GM21526 (cell line): ENCODE results near the gene FLNA.
"Not testable (repeated sequence)": the region's sequence is repeated elsewhere in the genome, so short reads cannot be mapped to it uniquely, and the experiment has no call there.

Experiments
- ATAC-seq: cut with Tn5 transposase; IDR thresholded peaks from one replicate; pipeline ENCODE4 v1.9.1; 2021; ENCODE audit warnings: moderate library complexity; ENCODE audit not compliant: unreplicated experiment, low FRiP score

The FLNA gene

DNA sequence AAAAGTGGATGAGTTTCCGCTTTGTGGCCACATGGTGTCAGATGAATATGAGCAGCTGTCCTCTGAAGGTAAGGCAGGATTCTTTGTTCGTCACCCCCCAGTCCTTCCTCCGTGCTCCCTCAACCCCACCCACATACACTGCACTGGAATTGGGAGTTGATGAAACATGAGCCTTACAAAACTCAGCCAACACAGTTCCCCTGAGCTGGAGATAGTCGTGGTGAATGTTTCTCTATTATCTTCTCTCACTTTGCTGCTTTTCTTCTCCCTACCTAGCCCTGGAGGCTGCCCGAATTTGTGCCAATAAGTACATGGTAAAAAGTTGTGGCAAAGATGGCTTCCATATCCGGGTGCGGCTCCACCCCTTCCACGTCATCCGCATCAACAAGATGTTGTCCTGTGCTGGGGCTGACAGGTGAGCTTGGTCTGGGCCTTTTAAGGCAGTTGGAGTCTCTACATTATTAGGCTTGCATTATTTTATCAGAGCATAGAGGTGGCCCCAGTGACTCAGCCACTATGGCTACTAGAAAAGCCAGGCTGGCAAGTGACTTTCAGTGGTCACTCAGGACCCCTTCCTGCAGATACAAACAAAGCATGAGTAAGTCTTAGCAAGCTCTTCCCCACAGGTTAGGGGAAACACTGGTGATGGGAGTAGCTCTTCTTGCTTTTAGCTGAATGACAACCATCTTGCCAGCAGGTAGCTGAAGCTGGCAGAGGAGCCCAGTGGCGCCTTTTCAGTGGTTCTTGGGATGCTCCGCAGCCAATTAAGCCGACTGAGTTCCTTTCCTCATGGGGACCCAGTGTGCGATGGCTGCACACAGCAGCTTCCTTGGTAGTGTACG lies 25.3 kb upstream of the FLNA start:
- ATAC-seq: no peak

DNA sequence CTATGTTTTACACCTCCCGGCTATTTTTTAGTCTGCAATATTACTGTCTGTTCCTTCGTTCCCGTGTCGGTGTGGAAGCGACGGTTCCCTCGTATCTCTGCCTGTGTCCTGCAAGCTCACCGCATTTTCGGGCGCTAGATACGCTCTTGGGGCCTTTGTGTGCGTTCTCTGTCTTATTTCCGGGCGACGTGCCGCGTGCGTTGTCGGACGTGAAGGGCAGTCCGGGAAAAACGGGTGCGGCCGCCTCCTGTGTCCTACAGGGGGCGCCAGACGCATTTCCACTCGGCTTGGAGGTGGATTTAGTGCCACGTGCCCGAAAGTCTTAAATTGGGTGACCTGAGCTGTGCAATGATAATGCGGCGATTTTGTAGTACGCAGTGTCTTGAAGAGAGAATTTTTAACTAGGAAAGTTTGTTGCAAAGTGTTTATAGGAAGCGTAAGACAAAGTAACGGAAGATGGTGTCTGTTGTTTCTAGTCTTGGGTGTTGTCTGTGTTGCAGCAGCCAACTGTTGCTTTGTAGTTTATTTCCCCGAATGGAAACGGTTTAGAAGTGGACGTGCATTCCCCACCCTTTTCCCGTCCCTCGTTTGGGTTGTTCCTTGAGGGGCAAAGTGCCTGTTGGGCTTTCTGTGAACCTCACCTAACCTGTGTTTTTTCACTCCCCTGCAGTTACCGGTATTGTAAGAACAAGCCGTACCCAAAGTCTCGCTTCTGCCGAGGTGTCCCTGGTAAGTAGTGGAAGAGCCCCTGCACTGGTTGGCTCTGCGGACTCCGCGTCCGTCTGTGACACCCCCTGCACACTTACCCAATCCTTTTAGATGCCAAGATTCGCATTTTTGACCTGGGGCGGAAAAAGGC lies 24.5 kb upstream of the FLNA start:
- peak; percentile 22 for ATAC-seq

DNA sequence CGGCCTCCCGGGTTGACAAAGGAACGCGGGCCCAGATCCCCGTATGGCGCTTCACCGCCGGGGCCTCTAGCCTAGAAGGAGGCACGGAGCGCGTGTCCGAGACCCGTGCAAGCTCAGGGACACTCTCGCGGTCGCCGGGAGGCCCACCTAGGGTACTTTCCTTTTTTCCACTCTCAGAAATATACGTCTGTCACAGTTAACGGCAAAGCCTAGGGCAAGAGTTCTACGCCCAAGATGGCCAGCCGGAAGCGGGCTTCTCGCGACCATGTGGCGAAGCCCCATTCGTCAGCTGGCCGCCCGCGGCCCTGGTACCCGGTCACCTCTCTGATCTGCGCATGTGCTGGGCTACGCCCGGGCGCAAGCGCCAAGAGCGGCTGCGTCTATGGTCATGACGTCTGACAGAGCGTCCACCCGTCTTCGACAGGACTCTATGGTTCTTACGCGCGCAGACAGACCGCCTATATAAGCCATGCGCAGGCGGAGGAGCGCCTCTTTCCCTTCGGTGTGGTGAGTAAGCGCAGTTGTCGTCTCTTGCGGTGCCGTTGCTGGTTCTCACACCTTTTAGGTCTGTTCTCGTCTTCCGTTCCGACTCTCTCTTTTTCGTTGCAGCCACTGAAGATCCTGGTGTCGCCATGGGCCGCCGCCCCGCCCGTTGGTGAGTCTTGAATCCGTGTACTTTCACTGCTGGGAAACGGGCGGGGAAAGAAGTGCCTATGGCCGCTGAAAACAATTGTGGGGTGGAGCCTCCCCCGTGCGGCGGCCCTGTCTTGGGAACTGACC lies 23.6 kb upstream of the FLNA start, which contains the start of gene RPL10:
Gene RPL10, plus strand, starts transcription at position 490 of the 780 bp plus-strand sequence. Its CDS starts 143 bp downstream, at position 633.
- peak; percentile 63 for ATAC-seq

DNA sequence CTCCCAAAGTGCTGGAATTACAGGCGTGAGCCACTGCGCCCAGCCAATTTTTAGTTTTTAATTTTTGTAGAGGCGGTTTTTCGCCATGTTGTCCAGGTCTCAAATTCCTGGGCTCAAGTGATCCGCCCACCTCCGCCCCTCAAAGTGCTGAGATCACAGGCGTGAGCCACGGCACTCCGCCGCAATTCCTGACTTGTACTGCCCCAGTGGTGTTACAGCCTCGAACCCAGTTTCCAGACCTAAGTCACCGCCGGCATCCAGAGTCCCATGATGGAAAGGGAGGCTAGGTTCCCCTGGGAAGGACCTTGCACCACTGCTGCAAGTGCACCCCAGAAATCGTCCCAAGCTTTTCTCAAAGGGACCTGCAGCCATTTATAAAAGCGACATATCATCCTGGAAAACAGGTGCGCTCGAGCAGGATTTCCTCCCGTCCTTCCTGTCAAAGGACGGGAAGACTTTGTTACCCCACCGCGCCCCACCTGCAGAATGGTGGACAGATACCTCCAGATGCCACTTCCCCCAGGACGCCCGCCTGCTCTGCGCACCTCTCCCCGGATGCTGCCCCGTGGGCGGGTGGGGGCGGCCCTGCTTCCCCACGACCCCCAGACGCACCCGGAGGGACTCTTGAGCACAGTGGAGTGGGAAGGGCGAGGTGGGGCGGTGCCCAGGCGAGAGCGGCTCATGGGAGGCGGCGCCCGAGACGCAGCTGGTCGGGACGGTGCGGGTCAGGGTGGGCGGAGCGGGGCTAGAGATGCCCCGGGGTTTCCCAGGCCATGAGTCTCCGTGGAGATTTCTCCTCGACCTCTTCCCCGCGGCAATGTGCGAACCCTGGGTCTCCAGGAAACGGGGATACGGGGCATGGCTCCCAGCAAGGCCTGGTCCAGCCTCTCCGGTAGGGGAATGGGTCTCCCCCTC lies 22.8 kb upstream of the FLNA start:
- peak; percentile 41 for ATAC-seq

DNA sequence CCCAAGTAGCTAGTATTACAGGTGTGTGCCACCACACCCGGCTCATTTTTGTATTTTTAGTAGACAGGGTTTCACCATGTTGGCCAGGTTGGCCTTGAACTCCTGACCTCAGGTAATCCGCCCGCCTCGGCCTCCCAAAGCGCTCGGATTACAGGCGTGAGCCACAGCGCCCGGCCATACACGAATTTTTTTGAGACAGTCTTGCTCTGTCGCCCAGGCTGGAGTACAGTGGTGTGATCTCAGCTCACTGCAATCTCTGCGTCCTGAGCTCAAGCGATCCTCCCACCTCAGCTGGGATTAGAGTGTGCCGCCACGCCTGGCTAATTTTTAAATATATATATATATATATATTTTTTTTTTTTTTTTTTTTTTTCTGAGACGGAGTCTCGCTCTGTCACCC lies 21.9 kb upstream of the FLNA start:
- not testable (repeated sequence) for ATAC-seq

DNA sequence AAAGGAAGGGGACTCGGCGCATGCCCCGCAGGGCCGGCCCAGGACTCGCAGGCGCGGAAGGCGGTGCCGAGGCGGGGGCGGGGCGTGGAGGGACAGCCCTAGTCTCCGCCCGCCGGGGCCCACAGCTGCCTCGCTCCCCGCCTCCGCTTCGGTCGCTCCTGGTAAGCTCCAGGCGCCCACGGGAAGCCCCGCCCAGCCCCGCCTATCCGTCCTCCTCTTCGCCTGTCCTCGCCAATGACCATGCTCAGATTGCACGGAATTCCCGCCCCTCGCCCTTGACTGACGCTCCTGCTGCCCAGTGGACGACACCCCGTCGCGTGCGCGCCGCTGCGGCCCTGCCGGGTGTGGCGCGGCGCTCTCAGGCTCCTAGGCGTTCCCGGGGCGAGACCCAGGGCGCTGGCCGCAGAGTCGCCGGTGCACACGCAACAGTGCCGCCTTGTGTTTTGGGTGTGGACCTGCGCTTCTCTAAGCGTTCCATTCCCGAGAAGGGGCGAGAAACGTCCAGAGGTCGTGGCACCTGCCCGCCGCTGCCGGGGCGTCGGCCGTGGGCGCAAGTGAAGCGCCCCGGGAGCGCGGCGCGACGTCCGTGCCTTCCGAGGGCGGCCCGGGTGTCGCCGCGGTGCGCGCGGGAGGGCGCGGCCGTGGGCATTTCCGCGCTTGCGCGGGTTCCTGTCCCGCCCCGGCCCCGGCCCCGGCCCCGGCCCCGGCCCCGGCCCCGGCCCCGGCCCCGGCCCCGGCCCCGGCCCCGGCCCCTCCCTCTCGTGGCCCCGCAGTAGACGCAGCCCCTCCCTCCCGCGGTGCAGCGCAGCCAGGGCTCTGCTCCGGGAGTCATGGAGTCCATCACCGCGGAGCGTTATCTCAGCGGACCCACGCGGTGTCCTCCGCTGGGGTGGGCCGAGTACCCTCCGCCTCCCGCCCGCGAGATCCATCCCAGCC lies 15.6 kb upstream of the FLNA start:
- peak; percentile 60 for ATAC-seq

DNA sequence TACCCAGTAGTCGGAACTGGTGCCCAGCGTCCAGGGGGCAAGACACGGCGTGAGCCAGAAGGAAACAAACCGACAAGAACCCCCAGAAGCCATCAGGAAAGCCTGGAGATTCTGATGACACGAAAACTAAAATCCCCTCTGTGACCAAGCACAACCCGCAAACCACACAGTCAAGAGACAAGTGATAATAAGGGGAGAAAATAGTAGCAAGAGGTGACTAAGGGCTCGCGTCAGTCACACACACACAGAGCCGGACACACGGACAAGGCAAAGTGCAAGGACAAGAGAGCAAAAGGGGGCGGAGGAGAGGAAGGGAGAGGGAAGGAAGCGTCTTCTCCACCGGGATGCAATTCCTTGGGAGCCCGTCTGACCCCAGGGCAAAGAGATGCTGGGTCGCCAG lies 14.2 kb upstream of the FLNA start:
- ATAC-seq: not testable (repeated sequence)

DNA sequence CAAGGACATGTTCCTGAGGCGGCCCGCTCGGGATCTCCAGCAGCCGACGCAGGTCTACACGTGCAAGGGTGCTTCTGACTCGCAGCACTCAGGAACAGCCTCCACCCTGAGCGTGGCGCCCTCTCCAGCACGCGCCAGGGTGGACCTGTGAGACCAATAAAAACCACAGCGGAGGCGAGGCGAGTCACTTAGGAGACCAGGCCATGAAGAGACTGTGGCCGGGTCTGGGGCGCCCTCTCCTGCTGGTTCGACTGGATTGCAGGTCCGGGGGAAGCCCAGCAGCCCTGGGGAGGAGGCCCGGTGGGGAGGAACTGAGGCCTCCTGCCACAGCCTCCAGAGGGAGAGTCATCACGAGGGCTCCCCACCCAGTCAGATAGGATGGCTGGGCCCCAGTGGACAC lies 13.7 kb upstream of the FLNA start:
- peak; percentile 32 for ATAC-seq

DNA sequence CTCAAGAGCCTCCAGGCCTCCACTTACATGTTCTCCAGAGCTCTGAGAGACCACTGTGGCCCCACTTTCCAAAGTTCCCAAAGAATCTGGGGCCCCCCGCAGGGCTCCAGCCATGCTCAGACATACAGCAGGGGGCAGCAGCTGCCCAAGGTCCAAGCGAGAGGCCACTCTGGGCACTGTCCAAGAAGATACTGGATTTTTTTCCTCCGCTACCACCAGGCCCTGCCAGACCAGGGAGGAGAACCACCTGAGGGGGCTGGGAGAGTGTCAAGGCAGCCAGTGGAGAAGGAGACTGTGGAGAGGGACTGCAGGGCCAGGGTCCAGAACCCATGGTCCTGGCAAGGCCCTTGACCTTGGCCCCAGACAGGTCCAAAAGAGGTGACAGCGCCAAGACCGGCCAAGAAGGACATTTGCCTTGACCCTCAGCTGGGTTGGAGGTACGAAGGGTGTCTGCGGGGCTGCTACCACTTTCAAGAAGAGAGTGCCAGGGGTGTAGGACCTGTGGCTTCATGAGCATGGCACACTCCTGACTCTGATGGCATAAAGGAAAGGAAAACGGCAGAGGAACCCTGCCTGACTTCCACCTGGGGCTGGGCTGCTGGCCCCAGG lies 10.0 kb upstream of the FLNA start:
- ATAC-seq: no peak

DNA sequence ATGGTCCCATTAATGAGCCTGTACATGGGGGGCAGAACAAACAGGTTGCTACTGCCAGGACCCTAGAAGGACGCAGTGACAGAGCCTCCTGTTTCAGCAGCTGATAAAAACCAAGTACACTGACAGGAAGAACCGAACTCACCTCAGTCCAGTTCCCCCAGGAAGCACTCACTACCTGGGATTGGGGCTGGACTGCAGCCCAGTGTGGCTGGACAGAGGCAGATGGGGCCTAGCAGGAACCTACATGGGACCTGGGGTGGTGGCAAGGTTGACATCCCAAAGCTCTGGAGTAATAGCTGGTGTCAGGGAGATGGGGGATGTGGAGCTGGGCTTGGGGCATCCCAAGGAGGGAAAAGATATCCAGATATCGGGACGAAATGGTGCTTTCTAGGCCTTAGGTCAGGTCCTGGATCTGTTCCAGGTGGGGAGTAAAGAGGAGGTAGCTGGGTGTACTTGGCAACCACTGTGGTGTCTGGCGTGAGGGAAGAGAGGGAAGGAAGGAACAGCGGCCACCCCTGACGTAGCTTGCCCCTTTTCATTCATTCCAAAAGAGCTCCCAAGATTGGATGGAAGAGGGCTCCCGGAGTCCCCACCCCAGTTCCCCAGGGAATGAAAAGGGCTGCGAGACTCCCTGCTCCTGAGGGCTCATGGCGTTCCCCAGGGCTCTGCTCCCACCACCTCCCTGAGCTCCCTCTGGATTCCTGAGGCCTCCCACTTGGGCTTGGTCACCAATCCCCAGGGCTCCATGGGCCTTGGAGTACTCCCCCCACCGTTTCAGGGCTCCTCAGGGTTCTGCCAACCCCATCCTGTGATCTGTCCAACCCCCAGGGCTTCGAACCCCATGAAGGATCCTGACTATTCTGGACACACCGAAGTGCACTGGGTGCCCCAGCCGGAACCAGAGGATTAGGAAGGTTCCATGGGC lies 9.2 kb upstream of the FLNA start:
- no peak for ATAC-seq

DNA sequence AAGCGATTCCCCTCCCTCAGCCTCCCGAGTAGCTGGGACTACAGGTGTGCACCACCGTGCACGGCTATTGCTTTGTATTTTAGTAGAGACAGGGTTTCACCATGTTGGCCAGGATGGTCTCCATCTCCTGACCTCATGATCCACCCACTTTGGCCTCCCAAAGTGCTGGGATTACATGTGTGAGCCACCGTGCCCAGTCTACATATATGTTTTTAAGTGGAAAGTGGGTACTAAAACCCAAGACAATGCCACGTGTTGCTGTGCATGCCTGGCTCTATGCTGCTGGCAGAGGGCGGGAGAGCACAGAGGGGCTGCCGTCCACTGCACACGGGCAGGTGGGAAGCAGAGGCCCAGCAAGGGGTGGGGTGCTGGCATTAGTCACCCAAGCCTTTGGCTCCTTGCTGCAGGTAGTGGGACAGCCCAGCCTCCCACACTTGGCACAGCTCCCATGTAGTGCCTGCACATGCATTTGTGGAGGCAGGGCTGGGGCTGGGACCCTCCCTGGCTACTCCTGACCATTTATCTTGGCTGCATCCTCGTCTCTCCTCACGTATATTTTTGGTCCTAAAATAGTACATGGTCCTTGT lies 8.1 kb upstream of the FLNA start:
- no peak for ATAC-seq

DNA sequence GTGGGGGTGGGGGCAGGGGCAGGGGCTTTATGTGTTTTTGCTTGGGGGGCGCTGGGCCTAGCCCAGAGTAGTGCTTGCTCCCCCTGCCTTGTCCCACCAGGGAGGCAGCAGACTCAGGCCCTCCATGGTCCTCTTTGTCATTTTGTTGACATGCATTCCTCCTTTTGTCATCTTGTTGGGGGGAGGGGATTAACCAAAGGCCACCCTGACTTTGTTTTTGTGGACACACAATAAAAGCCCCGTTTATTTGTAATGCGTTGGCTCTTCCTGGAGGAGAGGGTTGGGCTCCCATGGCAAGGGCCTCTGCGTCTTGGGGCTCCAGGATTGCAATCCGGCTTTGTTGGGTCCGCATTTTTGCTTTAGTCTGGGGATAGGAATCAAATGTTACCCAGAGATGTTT lies 6.8 kb upstream of the FLNA start:
- no peak for ATAC-seq

DNA sequence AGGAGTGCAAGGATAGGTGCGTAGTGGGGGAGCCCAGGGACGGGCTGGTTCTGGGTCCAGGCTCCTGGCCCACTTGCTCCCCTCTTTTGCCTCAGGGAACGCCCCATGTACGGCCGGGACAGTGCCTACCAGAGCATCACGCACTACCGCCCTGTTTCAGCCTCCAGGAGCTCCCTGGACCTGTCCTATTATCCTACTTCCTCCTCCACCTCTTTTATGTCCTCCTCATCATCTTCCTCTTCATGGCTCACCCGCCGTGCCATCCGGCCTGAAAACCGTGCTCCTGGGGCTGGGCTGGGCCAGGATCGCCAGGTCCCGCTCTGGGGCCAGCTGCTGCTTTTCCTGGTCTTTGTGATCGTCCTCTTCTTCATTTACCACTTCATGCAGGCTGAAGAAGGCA lies 6.4 kb upstream of the FLNA start:
- ATAC-seq: no peak

DNA sequence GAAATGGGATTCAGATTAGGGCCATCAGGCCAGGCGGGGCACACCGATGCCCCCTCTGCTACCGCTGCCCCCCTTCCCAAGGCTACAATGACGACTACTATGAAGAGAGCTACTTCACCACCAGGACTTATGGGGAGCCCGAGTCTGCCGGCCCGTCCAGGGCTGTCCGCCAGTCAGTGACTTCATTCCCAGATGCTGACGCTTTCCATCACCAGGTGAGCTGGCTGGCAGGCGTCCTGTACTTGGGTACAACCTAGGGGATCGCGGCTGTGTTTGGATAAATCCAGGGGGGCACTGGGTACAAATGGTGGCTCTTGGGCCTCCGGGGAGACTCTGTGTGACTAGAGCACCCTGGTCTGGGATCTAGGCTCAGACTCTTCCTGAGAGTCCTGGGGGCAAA lies 5.7 kb upstream of the FLNA start:
- no peak for ATAC-seq

DNA sequence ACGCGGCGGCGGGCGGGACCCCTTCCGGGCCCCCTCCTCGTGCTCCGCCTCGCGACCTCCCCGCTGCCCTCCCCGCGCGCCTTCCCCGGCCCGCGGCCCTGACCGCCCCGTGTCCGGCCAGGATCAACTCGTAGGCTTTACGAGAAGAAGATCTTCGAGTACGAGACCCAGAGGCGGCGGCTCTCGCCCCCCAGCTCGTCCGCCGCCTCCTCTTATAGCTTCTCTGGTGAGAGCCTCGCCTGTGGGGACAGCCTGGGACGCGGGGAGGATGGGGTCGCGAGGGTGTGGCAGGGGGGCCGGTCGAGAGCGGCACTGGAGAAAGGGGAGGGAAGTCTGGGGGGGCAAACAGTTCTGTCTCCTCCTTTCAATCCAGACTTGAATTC lies 5.1 kb upstream of the FLNA start:
- ATAC-seq: peak; percentile 0

DNA sequence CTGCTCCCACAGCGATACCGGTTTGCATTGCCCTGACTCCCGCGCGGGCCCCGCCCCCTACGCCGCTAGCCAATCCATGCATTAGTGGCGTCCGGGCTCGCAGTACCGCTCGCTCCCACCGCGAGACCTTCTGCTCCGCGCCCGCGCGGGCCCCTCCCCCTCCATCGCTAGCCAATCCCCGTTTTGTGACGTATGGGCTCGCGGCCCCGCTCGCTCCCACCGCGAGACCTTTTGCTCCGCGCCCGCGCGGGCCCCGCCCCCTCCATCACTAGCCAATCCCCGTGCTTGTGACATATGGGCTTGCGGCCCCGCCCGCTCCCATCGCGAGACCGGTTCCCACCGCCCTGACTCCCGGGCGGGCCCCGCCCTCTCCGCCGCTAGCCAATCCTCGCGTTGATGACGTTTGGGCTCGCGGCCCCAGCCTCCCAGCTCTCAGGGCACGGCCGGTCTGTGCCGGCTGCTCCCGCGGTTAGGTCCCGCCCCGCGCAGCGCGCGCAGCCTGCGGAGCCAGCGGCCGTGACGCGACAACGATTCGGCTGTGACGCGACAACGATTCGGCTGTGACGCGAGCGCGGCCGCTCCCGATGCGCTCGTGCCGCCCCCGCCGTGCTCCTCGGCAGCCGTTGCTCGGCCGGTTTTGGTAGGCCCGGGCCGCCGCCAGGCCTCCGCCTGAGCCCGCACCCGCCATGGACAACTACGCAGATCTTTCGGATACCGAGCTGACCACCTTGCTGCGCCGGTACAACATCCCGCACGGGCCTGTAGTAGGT lies 4.5 kb upstream of the FLNA start, which contains the start of gene EMD:
Gene EMD, plus strand, starts transcription at position 497 of the 770 bp plus-strand sequence. Its CDS starts 190 bp downstream, at position 687.
- ATAC-seq: peak; percentile 74
